Hippocampal formation (tissue), 2 donors: Measurements from ENCODE around the gene MESD.

Experiments used
- DNase-seq, 2 donors: peaks; one replicate each; lab custom pipeline; 2025; lab: John Stamatoyannopoulos, UW

Gene MESD

DNA sequence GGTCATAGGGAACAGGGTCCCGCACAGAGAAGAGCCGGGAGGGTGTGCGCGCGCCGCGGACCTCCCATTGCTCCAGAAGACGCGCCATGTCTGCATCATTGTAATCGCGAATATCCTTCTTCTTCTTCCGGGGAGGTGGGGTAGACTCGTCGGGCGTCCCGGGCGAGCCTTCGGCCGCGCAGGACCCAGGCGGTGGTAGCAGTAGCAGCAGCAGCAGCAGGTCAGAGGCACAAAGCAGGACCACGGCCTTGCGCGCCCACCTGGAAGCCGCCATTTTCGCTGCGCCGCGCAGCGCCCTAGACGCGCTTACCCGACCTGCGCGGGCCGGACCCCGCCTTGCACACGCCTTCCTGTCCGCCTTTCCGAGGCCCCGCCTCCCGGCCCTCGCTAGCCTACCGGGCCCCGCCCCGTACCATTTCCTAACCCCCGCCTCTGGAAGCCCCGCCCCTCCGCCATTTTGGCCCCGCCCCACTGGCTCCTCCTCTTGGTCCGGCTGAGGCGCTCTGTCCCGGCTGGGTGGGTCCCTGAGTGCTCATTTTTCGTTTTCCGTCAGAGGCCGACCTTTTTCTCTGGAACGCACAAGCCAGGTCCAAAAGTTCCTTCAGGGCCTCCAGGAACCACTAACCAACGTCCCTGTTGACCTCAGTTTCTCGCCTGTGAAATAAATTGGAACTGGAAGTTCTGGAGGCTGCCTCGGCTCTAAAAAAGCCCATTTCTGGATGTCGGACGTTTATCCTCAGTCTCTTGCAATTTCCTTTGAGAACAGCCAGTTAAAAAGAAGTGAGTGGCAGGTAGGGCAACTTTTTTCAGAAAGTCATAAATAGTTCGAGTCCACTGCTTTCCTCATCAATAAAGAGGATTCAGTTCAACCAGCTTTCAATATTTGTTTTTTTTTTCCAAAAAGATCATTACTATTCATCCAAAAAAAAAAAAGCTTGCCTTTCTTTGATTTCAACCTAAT, at the start of gene MESD:
Gene MESD, minus strand, starts transcription at position 302 of the 961 bp plus-strand sequence. Its CDS starts 28 bp downstream, at position 274.
- peak; percentile 95 to 97 for DNase-seq

DNA sequence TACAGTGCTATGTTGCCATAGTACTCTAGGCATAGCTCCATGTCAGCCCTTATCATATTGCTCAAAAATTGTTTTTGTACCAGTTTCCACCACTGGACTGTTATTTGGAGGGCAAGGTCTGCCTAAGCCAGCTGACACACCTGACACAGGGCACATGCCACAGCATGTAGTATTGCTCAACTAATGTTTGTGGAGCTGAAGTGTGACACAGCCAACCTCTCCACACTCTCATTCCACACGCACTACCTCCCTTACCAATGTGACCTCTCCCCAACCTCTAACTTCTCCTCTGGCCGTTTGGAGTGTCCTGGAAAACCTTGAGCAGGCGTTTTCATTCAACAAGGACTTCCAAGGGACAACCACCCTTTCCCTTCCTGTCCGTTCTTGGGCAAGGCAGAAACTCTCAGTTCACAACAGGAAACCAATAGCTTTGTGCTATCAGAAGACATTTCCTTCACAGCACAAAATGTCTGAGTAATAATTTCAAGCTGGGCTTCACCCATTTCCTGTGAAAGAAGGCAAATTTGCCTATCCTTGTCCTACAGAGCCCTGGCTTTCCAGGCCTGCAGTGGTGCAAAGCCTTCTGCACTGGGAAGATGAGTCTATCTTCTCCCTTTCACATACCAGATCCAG, 49.5 kb upstream of the MESD start:
- no peak for DNase-seq

DNA sequence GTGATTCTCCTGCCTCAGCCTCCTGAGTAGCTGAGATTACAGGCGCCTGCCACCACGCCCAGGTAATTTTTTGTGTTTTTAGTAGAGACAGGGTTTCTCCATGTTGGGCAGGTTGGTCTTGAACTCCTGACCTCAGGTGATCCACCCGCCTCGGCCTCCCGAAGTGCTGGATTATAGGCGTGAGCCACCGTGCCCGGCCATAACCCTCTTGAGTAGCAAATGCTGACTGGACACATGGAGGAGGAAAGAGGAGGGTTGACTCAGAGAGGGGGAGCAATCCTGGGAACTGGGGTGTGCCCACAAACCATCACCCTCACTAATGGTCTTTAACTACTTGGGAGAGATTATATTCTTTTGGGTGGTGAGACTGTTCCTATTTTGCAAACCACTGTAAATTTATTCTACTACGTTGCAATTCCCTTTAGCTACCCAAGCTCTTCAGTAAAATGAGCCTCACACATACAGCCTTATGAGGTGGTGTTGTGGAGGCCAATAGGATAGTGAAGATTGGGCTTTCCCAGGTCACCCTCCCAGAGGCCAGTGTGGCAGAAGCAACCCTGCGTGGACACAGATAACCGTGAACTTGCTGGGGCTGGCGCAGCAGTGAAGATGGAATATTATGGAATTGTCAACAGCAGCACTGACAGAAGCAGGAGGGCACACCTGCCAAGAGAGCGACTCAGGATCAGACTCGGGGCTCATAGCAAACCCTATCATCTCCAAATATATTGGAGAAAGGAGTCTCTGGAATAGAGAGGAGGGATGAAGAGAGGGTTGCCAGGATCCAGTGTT, 48.5 kb upstream of the MESD start:
- no peak for DNase-seq

DNA sequence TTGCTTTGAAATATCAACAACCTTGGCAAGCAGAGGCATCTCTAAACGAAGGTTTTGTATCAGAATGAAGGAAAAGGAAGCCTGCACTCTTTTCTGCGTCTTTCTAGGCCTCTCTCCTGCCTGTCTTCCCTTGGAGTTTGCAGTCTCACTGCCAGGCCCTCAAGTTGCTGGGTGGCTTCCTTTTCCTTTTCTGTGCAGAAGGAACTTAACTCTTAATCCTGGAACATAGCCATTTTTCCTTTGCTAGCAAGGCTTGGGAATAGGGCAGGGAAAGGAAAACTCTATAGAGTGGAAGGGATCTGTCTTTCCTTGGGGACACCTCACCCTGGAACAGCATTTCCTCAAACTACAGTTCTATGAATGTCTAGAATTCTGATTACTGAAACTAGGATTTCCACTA, 43.9 kb upstream of the MESD start:
- DNase-seq = no peak

DNA sequence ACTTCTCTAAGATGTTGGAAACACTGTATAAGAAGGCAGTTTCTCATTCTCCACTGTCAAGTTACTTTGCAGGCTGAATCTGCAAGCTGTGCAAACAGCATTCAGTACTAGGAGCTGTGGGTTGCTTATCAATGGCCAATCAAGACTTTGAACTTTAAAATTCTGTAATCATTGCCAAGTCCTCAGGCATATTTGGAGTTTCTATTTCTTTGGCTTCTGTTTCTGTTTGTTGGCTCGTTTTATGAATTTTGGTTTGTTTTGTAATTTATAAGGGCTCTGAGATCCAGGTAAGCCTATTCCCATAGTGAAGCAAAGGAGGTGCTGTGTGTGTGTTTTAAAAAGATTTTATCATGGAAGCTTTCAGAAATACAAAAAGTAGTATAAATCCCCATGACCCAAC, 43.2 kb upstream of the MESD start:
- DNase-seq = no peak

GRCh38 chr15:81032355-81032754, 42.7 kb upstream of the MESD start:
- DNase-seq = no peak

DNA sequence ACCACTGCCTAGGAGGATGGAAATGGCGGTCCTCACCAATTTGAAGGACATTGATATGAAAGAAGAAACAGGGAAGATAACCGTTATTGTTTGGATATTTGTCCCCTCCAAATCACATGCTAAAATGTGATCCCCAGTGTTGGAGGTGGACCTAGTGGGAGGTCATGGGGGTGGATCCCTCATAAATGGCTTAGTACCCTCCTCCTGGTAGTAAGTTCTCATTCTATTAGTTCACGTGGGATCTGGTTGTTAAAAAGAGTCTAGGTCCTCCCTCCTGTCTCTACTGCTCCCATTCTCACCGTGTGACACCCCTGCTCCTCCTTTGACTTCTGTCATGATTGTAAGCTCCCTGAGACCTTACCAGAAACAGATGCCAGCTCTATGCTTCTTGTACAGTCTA, 41.6 kb upstream of the MESD start:
- DNase-seq = no peak

DNA sequence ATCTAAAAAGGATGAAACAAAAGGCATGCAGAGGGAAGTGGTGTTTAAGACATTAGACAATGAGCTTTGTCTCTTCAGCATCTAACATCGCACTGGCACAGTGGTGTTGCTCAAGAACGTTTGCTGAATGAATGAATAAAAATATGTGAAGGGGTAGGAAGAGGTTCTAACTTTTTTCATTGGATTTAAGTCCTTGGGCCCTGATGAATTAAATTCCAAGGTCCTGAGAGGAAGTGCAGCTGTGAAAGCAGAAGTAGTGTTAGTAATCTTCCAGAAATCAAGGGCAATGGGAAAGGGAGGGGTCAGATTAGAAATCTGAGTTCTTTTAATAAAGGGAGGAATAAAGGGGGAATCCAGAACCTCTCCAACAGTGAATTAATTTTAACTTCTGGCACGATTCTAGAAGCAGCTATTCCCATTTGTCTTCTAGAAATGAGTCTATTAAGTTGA, 40.7 kb upstream of the MESD start:
- DNase-seq = no peak

GRCh38 chr15:81029414-81030300, 40.0 kb upstream of the MESD start:
- no peak for DNase-seq

DNA sequence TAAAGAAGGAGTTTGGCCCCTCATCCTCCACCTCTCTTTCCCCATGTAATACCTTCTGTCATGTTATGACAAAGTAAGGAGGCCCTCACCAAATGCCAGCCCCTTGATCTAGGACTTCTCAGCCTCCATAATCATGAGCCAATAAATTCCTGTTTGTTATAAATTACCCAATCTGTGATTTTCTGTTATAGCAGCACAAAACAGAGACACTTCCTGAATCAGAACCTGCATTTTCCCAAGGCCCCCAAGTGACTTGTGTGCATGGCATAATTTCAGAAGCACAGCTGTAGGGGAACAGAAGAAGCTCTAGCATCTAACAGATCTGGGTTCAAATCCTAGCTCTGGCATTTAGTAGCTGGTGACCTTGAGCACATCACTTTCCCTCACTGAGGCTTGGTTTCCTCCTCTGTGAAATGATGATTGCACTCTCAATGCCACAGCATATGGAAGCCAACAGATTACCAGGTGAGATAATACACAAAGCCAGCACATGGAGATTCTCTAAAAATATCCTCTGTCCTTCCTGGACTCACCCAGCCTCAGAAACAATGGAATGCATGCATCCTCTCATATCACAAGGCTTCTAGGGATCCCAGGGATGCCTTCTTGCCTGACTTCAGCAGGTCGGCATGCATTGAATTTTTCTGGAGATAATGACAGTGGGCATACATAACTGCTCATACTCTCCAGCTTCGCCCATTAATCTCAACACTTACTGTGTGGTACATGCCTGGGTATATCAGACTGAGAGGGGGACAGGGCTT, 37.4 kb upstream of the MESD start:
- DNase-seq = no peak

DNA sequence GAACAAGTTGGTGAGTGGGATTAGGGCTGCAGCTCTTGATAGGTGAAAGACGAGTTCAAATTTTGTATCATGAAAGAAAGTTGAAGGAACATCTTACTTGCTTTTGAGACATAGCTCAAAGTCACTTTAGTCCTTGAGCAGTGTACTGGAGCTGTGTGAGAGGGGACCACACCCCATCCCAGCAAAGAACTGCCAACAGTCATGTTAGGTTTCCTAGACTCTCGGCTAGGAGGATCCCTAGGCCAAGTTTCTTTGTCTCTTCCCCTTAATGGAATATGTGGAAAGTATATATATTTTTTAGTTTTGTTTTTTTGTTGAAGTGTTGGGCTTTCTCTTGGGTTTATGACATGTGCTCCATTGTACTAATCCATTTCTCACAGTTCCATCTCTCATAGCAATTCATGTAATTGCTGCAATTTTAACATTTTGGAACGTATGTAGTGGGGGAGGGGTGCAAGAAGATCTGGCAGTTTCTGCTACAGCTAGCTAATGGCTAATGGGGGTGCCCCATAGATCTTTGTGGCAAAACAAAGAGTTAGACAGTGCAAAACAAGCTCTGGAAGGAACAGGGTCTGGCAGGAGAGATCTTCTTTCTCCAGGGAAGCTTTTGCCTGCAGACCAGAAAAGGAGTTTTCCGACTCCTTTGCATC, 36.2 kb upstream of the MESD start:
- DNase-seq = no peak

DNA sequence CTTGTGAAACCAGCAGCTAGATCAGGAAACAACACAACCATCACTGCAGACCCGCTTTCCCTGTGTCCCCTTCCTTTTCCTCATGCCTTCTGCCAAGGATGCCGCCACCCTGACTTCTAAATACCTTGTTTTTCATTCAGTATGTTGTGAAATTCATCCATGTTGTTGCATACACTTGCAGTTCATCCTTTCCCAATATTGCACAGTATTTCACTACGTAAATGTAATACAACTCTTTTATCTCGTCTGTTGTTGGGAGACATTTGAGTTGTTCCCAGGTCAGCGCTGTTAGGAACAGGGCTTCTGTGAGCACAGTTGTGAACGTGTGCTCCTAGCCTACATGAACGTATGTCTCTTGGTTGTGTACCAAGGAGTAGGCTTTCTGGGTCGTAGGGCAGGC, 35.3 kb upstream of the MESD start:
- no peak for DNase-seq

- DNase-seq = no peak
Observed at GRCh38 chr15:81024265-81024872, 34.8 kb upstream of the MESD start.

- DNase-seq = peak; percentile 52 to 54
Observed at GRCh38 chr15:81023483-81024264, 34.1 kb upstream of the MESD start.

DNA sequence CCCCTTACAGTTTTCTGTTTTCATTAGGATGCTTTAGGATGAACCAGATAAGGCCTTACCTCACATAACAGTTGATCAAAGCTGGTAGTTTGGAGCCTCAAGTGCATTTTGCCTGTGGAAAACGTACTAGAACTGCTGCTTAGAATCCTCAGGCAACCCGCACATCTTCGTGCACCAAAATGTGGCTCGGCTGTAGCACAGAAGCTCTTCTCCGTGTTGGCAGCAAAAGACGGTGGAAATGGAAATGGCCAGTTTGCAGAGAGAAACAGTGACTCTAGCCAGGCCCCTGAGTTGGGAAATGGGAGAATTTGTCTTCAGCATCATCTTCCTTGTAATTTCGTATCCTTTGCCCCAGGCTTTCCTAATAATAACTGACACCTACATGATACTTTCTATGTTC, 31.7 kb upstream of the MESD start:
- no peak for DNase-seq

DNA sequence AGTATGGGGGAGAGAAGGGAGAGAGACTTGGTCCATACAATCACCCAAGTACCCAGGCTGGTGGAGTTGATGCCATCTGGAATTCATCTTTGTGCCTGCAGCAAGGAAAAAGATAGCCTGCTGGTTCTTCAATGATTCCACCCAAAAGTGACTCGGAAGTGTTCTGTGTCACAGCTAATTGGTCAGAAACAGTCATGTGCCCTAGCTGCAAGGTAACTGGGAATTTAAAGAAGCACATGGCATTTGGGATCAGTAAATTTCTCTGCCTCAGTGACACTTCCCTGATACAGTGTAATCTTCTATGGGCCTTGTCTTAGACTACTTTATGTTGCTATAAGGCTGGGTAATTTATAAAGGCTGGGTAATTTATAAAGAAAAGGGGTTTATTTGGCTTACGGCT, 28.6 kb upstream of the MESD start:
- no peak for DNase-seq

DNA sequence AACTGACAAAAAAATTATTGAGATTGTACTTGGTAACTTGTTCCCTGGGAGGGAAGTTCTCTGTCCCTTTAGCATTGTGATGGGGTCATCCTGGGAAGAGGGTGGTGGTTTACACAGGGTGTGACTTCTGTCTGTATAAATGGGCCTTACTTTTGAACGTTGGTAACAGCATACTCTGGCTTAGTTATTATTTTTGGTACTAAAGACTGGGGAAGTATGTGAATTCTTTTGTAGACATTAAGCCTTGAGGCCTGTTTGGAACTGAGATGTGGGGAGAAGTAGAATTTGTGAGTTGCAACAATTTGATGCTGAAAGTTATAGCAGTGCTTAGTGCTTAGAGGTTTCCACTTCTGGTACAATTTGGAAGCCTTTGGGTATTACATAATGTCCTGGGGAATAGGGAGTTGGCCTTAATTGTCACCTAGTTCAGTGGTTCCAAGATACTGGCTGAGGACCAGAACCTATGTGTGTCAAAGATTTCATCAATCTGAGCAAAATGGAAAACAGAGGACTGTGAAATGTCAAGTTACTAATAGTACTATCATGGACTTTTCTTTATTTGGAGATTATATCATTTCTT, 27.0 kb upstream of the MESD start:
- no peak for DNase-seq
